22Rv1 (cell line): ENCODE measurements around the gene PLA2G2A.

Experiments used
- H3K27ac ChIP-seq: fragments of 450-650 bp; 2 replicates; pipeline ENCODE4 v1.5.1; 2017
- CTCF ChIP-seq: fragments of 450-650 bp; IDR thresholded peaks from 2 replicates; pipeline ENCODE4 v1.5.1; 2017; ENCODE audit warnings: mild to moderate bottlenecking
- ZFX ChIP-seq: fragments of 450-650 bp; IDR thresholded peaks from 2 replicates; pipeline ENCODE4 v1.6.1; 2017; ENCODE audit warnings: antibody characterized with exemption, borderline replicate concordance

The PLA2G2A gene

GRCh38 chr1:19969898-19970660 is 9.3 kb downstream of the PLA2G2A start:
- no peak overlapping the region for H3K27ac ChIP-seq
- TF ChIP-seq ZFX (no peak), CTCF (no peak)

- no peak overlapping the region for H3K27ac ChIP-seq
- TF ChIP-seq ZFX, result no peak
- no peak for TF ChIP-seq CTCF
These were observed 11.6 kb downstream of the PLA2G2A start for GRCh38 chr1:19967808-19968207.

GRCh38 chr1:19964542-19964941 is 14.9 kb downstream of the PLA2G2A start:
- TF ChIP-seq CTCF (no peak), ZFX (no peak)

GRCh38 chr1:19963636-19964035 is 15.8 kb downstream of the PLA2G2A start:
- H3K27ac ChIP-seq, result no peak overlapping the region
- TF ChIP-seq CTCF (no peak), ZFX (no peak)

More at GRCh38 chr1:19964542-19964941, 14.9 kb downstream of the PLA2G2A start:
- H3K27ac ChIP-seq, result no peak overlapping the region

- no peak for TF ChIP-seq ZFX
- TF ChIP-seq CTCF, result no peak
- H3K27ac ChIP-seq, result no peak overlapping the region
These were observed 18.8 kb downstream of the PLA2G2A start for GRCh38 chr1:19960591-19960990.

- H3K27ac ChIP-seq, result no peak overlapping the region
- TF ChIP-seq ZFX (no peak), CTCF (no peak)
These were observed 21.6 kb downstream of the PLA2G2A start for GRCh38 chr1:19957779-19958178.

- TF ChIP-seq CTCF, result no peak
- TF ChIP-seq ZFX, result no peak
- no peak overlapping the region for H3K27ac ChIP-seq
These were observed 23.8 kb downstream of the PLA2G2A start for GRCh38 chr1:19955534-19956170.
